Measurements from ENCODE around the gene TAS1R1.

TAS1R1 gene

GRCh38 chr1:6574818-6575217 is 19.7 kb downstream of the TAS1R1 start:
- Mint-ChIP-seq H3K4me3 (no peak overlapping the region), H3K9me3 (ENCODE audit: low read depth) (no peaks in the 10 kb centered on the region), H3K36me3 (no peaks in the 10 kb centered on the region), H3K27ac (no peak overlapping the region), H3K27me3 (no peaks in the 10 kb centered on the region), H3K4me1 (ENCODE audit: low read depth) (peaks cover 7% of the 10 kb centered on the region)

DNA sequence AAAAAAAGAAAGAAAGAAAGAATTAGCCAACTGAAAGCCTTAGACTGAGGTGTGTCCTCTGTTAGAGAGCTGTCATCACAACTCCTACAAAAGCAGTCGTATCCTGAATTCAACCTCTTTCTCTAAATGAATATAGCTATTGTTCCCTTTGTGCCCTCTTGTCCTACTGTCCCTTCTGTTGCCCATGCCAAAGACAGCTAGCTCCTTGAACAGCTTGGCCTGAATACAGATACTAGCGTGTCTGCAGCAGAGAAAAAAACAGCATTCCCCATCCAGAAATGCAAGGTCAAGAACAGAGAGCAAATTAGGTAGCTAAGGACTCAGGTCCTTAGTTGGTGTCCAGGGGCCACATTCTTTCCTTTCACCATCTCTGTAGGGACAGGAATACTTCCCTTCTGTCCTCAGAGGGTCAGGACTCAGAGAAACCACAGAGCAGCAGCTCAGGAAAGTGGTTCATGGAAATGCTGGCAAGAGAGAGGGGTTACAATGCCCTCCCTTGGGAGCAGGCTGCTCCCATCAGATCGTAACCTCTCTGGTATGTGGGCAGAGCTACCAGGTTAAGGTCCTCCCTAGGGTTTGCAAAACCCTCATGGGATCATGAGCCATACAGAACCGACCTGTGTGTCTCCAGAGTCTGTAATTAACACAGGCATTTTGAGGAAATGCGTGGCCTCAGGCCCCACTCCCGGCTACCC is 22.9 kb downstream of the TAS1R1 start:
- H3K9me3 Mint-ChIP-seq (ENCODE audit: low read depth) = no peaks in the 10 kb centered on the region
- H3K36me3 Mint-ChIP-seq = no peaks in the 10 kb centered on the region
- no peak overlapping the region for H3K27ac Mint-ChIP-seq
- no peak overlapping the region for H3K4me3 Mint-ChIP-seq
- H3K27me3 Mint-ChIP-seq = no peaks in the 10 kb centered on the region
- peaks cover 28% of the 10 kb centered on the region for H3K4me1 Mint-ChIP-seq (ENCODE audit: low read depth)

DNA sequence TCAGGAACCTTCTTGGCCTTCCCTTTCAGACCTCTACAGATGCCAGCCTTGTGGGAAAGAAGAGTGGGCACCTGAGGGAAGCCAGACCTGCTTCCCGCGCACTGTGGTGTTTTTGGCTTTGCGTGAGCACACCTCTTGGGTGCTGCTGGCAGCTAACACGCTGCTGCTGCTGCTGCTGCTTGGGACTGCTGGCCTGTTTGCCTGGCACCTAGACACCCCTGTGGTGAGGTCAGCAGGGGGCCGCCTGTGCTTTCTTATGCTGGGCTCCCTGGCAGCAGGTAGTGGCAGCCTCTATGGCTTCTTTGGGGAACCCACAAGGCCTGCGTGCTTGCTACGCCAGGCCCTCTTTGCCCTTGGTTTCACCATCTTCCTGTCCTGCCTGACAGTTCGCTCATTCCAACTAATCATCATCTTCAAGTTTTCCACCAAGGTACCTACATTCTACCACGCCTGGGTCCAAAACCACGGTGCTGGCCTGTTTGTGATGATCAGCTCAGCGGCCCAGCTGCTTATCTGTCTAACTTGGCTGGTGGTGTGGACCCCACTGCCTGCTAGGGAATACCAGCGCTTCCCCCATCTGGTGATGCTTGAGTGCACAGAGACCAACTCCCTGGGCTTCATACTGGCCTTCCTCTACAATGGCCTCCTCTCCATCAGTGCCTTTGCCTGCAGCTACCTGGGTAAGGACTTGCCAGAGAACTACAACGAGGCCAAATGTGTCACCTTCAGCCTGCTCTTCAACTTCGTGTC is 23.7 kb downstream of the TAS1R1 start:
- Mint-ChIP-seq H3K9me3 (ENCODE audit: low read depth) (no peaks in the 10 kb centered on the region), H3K27me3 (no peaks in the 10 kb centered on the region), H3K4me3 (peak overlapping the region; percentile 95), H3K27ac (peak overlapping the region; percentile 22), H3K36me3 (no peaks in the 10 kb centered on the region), H3K4me1 (ENCODE audit: low read depth) (peaks cover 28% of the 10 kb centered on the region)

DNA sequence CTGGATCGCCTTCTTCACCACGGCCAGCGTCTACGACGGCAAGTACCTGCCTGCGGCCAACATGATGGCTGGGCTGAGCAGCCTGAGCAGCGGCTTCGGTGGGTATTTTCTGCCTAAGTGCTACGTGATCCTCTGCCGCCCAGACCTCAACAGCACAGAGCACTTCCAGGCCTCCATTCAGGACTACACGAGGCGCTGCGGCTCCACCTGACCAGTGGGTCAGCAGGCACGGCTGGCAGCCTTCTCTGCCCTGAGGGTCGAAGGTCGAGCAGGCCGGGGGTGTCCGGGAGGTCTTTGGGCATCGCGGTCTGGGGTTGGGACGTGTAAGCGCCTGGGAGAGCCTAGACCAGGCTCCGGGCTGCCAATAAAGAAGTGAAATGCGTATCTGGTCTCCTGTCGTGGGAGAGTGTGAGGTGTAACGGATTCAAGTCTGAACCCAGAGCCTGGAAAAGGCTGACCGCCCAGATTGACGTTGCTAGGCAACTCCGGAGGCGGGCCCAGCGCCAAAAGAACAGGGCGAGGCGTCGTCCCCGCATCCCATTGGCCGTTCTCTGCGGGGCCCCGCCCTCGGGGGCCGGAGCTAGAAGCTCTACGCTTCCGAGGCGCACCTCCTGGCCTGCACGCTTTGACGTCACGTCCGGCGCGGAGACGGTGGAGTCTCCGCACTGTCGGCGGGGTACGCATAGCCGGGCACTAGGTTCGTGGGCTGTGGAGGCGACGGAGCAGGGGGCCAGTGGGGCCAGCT is 24.4 kb downstream of the TAS1R1 start, which contains the start of gene ZBTB48:
Gene ZBTB48, plus strand, starts transcription at position 621 of the 745 bp plus-strand sequence. CDS start 616 bp downstream, outside the sequence.
- peak within 1 kb of the TSS; percentile 87 for H3K27ac Mint-ChIP-seq
- no peaks in the 10 kb centered on the region for H3K27me3 Mint-ChIP-seq
- H3K9me3 Mint-ChIP-seq (ENCODE audit: low read depth) = no peaks in the 10 kb centered on the region
- no peaks in the 10 kb centered on the region for H3K36me3 Mint-ChIP-seq
- H3K4me1 Mint-ChIP-seq (ENCODE audit: low read depth) = peaks cover 31% of the 10 kb centered on the region
- H3K4me3 Mint-ChIP-seq = peak within 1 kb of the TSS; percentile 95

DNA sequence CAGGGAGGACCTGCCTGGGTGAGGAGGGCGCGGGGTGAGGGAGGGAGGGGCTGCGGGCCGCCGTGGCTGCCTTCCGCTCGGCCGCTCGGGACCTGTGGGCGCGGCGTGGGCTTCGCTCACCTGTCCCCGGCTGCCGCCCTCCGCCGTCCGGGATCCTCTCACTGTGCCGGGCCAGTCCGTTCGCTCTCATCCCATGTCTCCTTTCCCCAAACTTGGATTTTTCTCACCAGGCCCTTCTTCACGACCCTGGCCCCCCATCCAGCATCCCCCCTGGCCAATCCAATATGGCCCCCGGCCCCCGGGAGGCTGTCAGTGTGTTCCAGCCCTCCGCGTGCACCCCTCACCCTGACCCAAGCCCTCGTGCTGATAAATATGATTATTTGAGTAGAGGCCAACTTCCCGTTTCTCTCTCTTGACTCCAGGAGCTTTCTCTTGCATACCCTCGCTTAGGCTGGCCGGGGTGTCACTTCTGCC is 25.0 kb downstream of the TAS1R1 start:
- Mint-ChIP-seq H3K4me3 (peak overlapping the region; percentile 95), H3K9me3 (ENCODE audit: low read depth) (no peaks in the 10 kb centered on the region), H3K27me3 (no peaks in the 10 kb centered on the region), H3K27ac (peak overlapping the region; percentile 87), H3K36me3 (no peaks in the 10 kb centered on the region), H3K4me1 (ENCODE audit: low read depth) (peaks cover 37% of the 10 kb centered on the region)

- Mint-ChIP-seq H3K4me3 (peak overlapping the region; percentile 95), H3K9me3 (ENCODE audit: low read depth) (no peaks in the 10 kb centered on the region), H3K36me3 (no peaks in the 10 kb centered on the region), H3K4me1 (ENCODE audit: low read depth) (peaks cover 37% of the 10 kb centered on the region), H3K27me3 (no peaks in the 10 kb centered on the region), H3K27ac (peak overlapping the region; percentile 72)
These were observed 25.7 kb downstream of the TAS1R1 start for GRCh38 chr1:6580593-6581409.

GRCh38 chr1:6581561-6582305 is 26.6 kb downstream of the TAS1R1 start:
- H3K4me1 Mint-ChIP-seq (ENCODE audit: low read depth) = peaks cover 39% of the 10 kb centered on the region
- H3K27ac Mint-ChIP-seq = peak overlapping the region; percentile 59
- no peaks in the 10 kb centered on the region for H3K36me3 Mint-ChIP-seq
- H3K9me3 Mint-ChIP-seq (ENCODE audit: low read depth) = no peaks in the 10 kb centered on the region
- peak overlapping the region; percentile 95 for H3K4me3 Mint-ChIP-seq
- no peaks in the 10 kb centered on the region for H3K27me3 Mint-ChIP-seq

- H3K4me3 Mint-ChIP-seq = peak overlapping the region; percentile 95
- peak overlapping the region; percentile 59 for H3K27ac Mint-ChIP-seq
These were observed 27.3 kb downstream of the TAS1R1 start for GRCh38 chr1:6582370-6582769.

DNA sequence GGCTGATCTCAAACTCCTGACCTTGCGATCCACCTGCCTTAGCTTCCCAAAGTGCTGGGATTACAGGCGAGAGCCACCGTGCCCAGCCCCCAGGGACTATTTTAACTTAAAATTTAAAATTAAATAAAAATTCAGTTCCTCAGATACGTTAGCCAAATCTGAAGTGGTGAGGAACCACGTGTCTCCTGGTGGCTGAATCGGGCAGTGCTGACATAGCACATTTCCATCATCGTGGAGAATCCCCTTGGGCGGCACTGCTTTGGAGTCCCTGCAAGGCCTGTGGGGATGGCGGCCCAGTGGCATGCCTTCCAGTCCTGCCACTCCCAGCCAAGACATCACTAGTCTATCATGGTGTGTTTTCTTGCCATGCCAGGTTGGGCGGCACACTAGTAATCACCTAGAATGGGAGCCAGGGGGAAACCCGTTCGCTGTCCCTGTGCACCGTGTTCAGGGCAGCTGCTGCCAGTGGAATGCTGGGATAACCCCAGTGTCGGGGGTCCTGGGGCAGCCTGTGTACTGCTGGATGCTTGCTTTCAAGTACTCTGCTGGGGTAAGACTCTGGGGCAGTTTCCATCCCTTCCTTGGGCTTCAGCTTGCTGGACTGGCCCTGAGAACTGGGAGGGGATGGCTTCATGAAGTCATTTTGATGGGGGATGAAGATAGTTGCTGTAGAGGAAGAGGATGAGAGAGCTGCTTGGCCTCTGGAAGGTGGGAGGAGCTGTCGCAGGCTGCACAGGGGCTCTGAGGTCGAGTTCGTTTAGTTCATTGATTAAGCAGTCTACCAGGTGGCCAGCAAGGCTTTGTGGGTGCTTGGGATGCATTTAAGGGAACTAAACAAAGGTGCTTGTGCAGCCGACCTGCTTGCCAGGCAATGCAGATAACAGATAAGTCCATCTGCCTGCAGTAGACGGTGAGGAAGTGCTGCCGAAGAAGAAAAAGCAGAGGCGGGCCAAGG is 29.3 kb downstream of the TAS1R1 start:
- H3K36me3 Mint-ChIP-seq = no peaks in the 10 kb centered on the region

More at GRCh38 chr1:6582370-6582769, 27.3 kb downstream of the TAS1R1 start:
- peaks cover 42% of the 10 kb centered on the region for H3K4me1 Mint-ChIP-seq (ENCODE audit: low read depth)
- no peaks in the 10 kb centered on the region for H3K27me3 Mint-ChIP-seq
- no peaks in the 10 kb centered on the region for H3K36me3 Mint-ChIP-seq
- H3K9me3 Mint-ChIP-seq (ENCODE audit: low read depth) = no peaks in the 10 kb centered on the region

DNA sequence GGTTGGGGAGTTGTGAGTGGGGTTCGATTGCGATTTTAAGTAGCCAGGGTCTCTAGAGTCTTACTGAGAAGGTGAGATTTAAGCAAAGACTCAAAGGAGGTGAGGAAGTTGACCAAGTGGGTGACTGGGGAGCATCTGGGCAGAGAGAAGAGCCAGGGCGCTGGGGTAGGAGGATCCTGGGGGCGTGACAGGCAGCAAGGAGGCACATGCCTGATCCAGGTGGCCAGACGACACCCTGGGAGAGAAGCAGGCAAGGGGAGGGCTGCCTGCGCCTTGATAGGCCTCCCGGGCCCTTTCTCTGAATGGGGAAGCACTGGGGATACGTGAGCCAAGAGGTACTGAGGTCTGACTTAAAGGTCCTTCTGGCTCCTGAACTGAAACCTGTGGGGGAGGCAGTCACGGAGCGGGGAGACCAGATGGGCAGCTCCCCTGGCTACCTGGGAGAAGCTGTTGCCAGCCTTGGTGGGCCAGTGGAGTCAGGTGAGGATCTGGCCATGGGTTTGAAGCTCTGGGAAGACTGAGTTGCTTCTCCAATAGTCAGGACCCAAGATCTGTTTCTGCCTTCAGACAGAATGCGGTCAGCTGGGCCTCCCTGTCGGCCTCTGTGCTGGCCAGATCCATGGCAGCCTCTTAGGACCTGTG is 30.1 kb downstream of the TAS1R1 start:
- H3K4me3 Mint-ChIP-seq = no peak overlapping the region
- H3K4me1 Mint-ChIP-seq (ENCODE audit: low read depth) = peaks cover 39% of the 10 kb centered on the region
- no peaks in the 10 kb centered on the region for H3K36me3 Mint-ChIP-seq
- no peaks in the 10 kb centered on the region for H3K9me3 Mint-ChIP-seq (ENCODE audit: low read depth)
- no peaks in the 10 kb centered on the region for H3K27me3 Mint-ChIP-seq
- no peak overlapping the region for H3K27ac Mint-ChIP-seq

More for the DNA sequence above, 29.3 kb downstream of the TAS1R1 start:
- no peaks in the 10 kb centered on the region for H3K9me3 Mint-ChIP-seq (ENCODE audit: low read depth)
- no peaks in the 10 kb centered on the region for H3K27me3 Mint-ChIP-seq
- no peak overlapping the region for H3K27ac Mint-ChIP-seq
- no peak overlapping the region for H3K4me3 Mint-ChIP-seq
- peaks cover 44% of the 10 kb centered on the region for H3K4me1 Mint-ChIP-seq (ENCODE audit: low read depth)

DNA sequence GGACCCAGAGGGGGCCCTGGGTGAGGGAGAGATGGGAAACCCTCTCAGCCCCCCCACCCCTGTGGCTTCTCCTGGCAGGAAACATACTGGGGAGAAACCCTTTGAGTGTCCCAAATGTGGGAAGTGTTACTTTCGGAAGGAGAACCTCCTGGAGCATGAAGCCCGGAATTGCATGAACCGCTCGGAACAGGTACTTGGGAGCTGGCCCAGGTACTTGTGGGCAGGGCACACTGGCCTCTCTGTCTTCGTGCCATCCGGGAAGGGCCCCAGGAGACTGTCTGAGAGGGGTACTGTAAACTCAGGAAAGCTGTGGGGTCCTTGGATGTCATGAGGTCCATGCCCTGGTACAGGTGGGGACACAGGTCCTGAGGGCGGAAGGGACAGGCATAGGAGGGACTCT is 30.7 kb downstream of the TAS1R1 start:
- H3K9me3 Mint-ChIP-seq (ENCODE audit: low read depth) = no peaks in the 10 kb centered on the region
- H3K4me3 Mint-ChIP-seq = no peak overlapping the region
- H3K27me3 Mint-ChIP-seq = no peaks in the 10 kb centered on the region
- no peaks in the 10 kb centered on the region for H3K36me3 Mint-ChIP-seq
- H3K27ac Mint-ChIP-seq = no peak overlapping the region
- H3K4me1 Mint-ChIP-seq (ENCODE audit: low read depth) = peaks cover 36% of the 10 kb centered on the region

- Mint-ChIP-seq H3K27ac (no peak overlapping the region), H3K4me3 (no peak overlapping the region), H3K27me3 (no peaks in the 10 kb centered on the region), H3K4me1 (ENCODE audit: low read depth) (peaks cover 38% of the 10 kb centered on the region), H3K36me3 (no peaks in the 10 kb centered on the region), H3K9me3 (ENCODE audit: low read depth) (no peaks in the 10 kb centered on the region)
These were observed 31.3 kb downstream of the TAS1R1 start for GRCh38 chr1:6586404-6586816.
